ENCODE data around the gene GNAQ. TPM values are rescaled to one million over a fixed set of nuclear protein-coding genes. Genes with fewer than 3 reads are reported as not detected.

The GNAQ gene
- total RNA-seq, 4 donors from 2014 or later: 35.4 to 95.7 (median 52.3) TPM

DNA sequence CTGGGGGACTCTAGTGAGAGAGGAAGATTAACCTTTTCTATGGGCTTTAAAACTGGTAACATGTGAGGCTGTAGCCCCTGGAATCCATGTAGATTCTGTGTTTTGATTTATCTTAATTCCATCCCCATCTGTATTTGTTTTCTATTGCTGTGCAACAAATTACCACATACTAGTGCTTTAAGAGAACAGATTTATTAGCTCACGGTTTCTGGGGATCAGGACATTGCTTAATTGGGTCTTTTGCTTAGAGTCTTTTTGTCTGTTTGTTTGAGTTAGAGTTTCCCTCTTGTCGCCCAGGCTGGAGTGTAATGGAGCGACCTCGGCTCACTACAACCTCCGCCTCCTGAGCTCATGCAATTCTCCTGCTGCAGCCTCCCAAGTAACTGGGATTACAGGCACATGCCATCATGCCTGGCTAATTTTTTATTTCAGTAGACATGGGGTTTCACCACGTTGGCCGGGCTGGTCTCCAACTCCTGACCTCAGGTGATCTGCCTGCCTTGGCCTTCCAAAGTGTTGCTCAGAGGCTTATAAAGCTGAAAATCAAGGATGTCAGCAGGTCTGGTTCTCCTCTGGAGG, 353.6 kb downstream of the GNAQ start:
- H3K27ac ChIP-seq: peak overlapping the region; percentile 54 to 65
- intact Hi-C loops (cut with DNase I; ENCODE audit: low total_unique reads): no loop called here
- peak; percentile 76 to 77 for DNase-seq

DNA sequence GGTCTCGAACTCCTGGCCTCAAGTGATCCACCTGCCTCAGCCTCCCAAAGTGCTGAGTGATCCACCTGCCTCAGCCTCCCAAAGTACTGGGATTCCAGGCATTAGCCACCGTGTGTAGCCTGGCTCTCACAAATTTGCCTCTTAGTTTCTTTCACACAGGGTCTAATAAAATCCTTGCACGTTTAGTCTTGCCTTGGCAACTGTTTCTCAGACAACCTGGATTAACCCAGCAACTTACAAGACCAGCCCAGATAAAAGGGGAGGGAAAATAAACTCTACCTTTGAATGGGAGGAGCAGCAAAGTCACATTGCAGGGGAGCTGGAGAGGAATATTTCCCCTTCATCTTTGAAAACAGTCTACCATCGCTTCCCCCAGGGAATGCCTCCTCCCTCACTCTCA, 354.2 kb downstream of the GNAQ start:
- H3K4me3 ChIP-seq: no peak overlapping the region
- peaks cover 0 to 4% of the 10 kb centered on the region in 2 donors for H3K4me1 ChIP-seq
- intact Hi-C loops (cut with DNase I; ENCODE audit: low total_unique reads): no loop called here
- no peaks in the 10 kb centered on the region for H3K9me3 ChIP-seq
- no peaks in the 10 kb centered on the region for H3K27me3 ChIP-seq
- TF ChIP-seq, protein P1, sequence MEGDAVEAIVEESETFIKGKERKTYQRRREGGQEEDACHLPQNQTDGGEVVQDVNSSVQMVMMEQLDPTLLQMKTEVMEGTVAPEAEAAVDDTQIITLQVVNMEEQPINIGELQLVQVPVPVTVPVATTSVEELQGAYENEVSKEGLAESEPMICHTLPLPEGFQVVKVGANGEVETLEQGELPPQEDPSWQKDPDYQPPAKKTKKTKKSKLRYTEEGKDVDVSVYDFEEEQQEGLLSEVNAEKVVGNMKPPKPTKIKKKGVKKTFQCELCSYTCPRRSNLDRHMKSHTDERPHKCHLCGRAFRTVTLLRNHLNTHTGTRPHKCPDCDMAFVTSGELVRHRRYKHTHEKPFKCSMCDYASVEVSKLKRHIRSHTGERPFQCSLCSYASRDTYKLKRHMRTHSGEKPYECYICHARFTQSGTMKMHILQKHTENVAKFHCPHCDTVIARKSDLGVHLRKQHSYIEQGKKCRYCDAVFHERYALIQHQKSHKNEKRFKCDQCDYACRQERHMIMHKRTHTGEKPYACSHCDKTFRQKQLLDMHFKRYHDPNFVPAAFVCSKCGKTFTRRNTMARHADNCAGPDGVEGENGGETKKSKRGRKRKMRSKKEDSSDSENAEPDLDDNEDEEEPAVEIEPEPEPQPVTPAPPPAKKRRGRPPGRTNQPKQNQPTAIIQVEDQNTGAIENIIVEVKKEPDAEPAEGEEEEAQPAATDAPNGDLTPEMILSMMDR (IDR thresholded peaks at IDR 0.05): no peak
- no peak for TF ChIP-seq POLR2A (IDR thresholded peaks at IDR 0.05)
- DNase-seq: no peak
- H3K36me3 ChIP-seq: no peaks in the 10 kb centered on the region
- peak overlapping the region; percentile 54 to 65 for H3K27ac ChIP-seq

More for the DNA sequence above, 353.6 kb downstream of the GNAQ start:
- Histone ChIP-seq H3K27me3 (no peaks in the 10 kb centered on the region), H3K9me3 (no peaks in the 10 kb centered on the region), H3K36me3 (no peaks in the 10 kb centered on the region), H3K4me3 (no peak overlapping the region), H3K4me1 (peaks cover 0 to 4% of the 10 kb centered on the region in 2 donors)
- TF ChIP-seq, protein P1 (IDR thresholded peaks at IDR 0.05): no peak
- TF ChIP-seq POLR2A (IDR thresholded peaks at IDR 0.05): no peak

DNA sequence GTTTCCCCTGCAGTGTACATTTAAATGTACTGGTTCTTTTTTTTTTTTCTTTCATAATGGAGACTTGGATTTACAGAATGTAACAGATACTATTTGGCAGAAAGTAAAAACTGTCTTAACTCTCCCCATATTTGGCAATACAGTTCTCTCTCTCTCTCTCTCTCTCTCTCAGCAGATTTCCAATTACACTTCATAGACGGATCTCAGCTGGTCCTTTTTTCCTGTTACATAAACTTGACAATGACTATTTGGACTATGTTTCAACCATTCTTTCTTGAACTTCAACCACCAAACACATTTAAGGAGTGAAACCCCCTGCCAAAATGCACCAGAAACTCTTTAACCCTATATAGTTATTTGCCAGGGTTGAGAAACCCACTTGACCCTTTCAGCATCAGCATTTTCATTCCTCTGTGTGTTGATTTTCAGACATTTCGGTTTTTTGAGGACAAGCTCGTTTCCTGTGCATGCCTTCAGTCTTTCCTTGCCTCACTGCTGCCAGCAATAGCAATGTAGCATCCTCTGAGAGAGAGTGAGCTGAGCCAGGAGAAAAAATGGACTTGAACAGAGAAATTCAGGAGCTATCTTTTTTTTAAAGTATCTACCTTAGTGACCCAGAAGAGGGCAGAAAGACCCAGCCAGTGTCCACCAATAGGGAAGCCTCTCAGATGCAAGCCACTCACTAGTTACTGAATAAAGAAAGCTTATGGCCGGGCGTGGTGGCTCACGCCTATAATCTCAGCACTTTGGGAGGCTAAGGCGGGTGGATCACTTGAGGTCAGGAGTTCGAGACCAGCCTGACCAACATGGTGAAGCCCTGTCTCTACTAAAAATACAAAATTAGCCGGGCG, 357.4 kb downstream of the GNAQ start:
- Histone ChIP-seq H3K4me1 (peaks cover 0 to 4% of the 10 kb centered on the region in 2 donors), H3K27ac (peak overlapping the region in 1 of 2 donors; percentile 43), H3K27me3 (no peaks in the 10 kb centered on the region), H3K4me3 (no peak overlapping the region), H3K36me3 (no peaks in the 10 kb centered on the region), H3K9me3 (no peaks in the 10 kb centered on the region)
- TF ChIP-seq, protein P1 (IDR thresholded peaks at IDR 0.05): no peak
- TF ChIP-seq POLR2A (IDR thresholded peaks at IDR 0.05): no peak
- intact Hi-C loops (cut with DNase I; ENCODE audit: low total_unique reads): no loop called here
- DNase-seq: no peak

DNA sequence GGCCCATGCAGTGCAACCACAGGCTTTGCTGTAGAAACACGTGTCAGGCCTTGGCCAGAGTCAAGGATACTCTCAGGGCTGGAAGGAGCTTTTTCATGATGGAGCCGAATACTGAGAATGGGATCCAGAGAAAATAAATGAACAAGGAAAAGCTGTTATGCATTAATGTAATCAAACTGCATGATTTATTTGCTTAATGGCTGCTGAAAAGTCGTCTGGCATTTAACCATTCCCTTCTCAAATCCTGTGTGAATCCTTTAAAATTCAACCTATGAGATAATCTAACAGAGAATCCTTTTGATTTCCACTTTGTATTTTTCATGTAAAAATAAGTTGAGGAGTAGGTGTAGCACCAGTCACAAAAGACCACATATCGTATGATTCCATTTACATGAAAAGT, 359.4 kb downstream of the GNAQ start:
- TF ChIP-seq, protein P1 (IDR thresholded peaks at IDR 0.05): no peak
- no peak for TF ChIP-seq POLR2A (IDR thresholded peaks at IDR 0.05)
- Histone ChIP-seq H3K9me3 (no peaks in the 10 kb centered on the region), H3K4me3 (no peak overlapping the region), H3K27ac (no peak overlapping the region), H3K36me3 (no peaks in the 10 kb centered on the region), H3K27me3 (no peaks in the 10 kb centered on the region), H3K4me1 (no peaks in the 10 kb centered on the region)
- no peak for DNase-seq
- intact Hi-C loops (cut with DNase I; ENCODE audit: low total_unique reads): no loop called here

DNA sequence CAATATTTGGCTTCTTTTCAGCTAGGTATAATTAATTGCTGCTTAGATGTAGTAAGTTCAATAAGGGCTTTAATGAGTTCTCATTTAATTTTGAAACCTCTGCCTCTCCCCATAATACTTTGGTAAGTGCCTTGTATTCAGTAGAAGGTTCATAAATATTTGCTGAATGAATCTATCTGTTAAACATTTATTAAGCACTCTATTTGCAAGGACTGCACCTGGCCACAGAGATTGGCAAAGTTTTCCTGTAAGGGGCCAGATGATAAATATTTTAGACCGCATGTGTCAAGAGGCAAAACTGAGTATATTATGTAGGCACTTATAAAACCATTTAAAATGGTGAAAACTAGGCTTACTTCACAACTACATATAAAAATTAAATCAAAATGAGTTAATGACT, 364.5 kb downstream of the GNAQ start:
- H3K9me3 ChIP-seq: no peaks in the 10 kb centered on the region
- H3K4me1 ChIP-seq: no peaks in the 10 kb centered on the region
- no peaks in the 10 kb centered on the region for H3K36me3 ChIP-seq
- TF ChIP-seq, protein P1 (IDR thresholded peaks at IDR 0.05): no peak
- TF ChIP-seq POLR2A (IDR thresholded peaks at IDR 0.05): no peak
- H3K4me3 ChIP-seq: no peak overlapping the region
- H3K27ac ChIP-seq: no peak overlapping the region
- no peak for DNase-seq
- H3K27me3 ChIP-seq: no peaks in the 10 kb centered on the region
- intact Hi-C loops (cut with DNase I; ENCODE audit: low total_unique reads): no loop called here
